ENCODE measurements around the gene FAM219B.

The FAM219B gene

GRCh38 chr15:74873036-74873755, 33.5 kb downstream of the FAM219B start, which contains the start of gene SCAMP2:
Gene SCAMP2, minus strand, starts transcription at chr15:74873365. Its CDS starts 110 bp downstream, at chr15:74873255.
- DNase-seq (ENCODE audit: low spot score): peak; percentile 93

DNA sequence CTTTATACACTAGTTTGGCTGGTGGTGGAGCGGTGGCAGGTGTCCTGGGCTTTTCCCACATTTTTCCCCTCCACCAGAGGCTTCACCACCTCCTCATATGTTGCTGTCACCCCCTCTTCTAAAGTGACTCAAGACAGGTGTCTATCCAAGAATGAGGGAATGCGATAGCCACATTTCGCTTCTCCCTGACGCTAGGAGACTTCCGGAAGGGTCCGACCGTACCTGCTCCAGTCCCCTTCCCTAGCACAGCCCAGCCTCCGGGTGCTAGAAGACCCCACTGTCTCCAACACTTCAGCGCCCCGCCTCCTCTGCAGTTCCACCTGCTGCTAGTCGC, 34.0 kb downstream of the FAM219B start:
- no peak for DNase-seq (ENCODE audit: low spot score)

- peak; percentile 20 for DNase-seq (ENCODE audit: low spot score)
These were observed 36.0 kb downstream of the FAM219B start for GRCh38 chr15:74870436-74871215.

DNA sequence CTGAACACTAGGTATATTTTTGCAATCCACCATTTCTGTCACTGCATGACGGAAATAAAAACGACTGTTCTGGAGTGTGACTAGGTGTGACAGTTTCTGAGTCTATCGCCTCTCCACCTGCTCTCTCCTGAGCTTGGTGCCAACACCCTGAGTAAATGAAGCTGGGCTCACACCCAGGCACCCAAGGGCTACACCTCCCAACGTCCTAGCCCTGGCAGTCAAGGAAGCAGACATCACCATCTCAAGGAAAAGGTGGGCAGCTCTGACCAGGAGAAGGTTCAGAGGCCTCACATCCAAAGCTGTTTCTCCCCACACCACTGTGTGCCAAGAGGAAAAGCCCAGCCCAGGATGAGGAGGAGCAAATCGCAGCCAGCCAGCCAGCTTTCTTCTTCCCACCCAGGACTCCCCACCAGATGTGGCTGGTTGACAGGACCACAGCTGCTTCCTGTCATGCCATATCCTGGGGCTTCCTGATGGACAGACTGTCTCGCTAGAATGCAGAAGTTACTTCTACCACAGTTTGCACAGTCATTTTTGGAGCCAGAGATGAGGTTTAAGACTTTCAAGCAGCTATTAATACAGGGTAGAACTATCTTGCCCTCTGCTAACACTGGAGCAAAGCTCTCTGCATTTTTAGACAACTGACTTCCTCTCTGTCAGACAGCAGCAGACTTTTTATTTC, 36.8 kb downstream of the FAM219B start:
- no peak for DNase-seq (ENCODE audit: low spot score)

DNA sequence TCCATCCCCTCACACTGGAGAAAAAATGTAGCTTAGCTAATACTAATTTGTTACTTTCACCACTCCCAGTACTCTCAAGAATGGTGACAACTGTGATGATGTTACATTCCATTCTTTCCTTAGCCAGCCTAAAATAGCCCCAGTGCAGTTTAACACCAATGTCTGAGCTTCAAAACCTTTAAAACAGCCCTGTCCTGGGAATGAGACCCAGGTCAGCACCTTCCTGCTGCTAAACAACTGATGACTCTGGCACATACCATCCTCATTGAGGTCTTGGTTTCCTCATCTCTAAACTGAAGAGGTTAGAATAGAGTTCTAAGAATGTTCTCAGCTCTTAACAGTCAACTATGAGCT, 37.3 kb downstream of the FAM219B start:
- no peak for DNase-seq (ENCODE audit: low spot score)

GRCh38 chr15:74868059-74868458, 38.6 kb downstream of the FAM219B start:
- peak; percentile 87 for DNase-seq (ENCODE audit: low spot score)

GRCh38 chr15:74867466-74868038, 39.1 kb downstream of the FAM219B start:
- no peak for DNase-seq (ENCODE audit: low spot score)

- DNase-seq (ENCODE audit: low spot score): peak; percentile 88
These were observed 40.6 kb downstream of the FAM219B start for GRCh38 chr15:74866090-74866489.

DNA sequence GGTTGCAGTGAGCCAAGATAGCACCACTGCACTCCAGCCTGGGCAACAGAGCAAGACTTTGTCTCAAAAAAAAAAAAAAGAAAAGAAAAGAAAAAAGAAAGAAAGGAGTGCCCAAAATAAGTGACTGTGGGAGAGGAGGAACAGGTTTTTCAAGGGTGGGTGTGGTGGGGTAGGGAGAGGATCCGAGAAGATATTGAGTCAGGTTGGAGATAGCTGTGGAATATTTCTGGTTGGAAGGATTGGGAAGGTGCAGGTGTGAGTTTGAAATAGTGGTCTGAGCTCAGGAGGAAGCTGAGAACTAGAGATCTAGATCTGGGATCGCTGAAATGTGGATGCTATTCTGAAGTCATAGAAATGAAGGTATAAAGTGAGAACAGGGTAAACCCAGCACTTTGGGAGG, 41.3 kb downstream of the FAM219B start:
- no peak for DNase-seq (ENCODE audit: low spot score)

DNA sequence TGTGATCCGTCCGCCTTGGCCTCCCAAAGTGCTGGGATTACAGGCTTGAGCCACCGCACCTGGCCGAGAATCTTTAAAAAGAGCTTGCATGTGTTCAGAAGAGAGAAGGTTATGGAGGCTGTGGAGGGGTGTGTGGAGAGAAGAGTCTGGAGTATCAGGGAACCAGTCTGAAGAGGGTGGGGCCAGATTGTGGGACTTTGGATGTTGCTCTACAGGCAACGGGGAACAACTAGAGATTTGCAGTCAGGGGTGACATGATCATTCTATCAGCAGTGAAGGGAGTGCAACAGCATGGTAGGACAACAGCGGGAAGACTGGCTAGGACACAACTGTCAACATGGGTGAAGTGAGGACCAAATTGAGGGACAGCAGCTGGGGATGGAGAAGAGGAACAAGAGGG, 42.4 kb downstream of the FAM219B start:
- DNase-seq (ENCODE audit: low spot score): no peak

DNA sequence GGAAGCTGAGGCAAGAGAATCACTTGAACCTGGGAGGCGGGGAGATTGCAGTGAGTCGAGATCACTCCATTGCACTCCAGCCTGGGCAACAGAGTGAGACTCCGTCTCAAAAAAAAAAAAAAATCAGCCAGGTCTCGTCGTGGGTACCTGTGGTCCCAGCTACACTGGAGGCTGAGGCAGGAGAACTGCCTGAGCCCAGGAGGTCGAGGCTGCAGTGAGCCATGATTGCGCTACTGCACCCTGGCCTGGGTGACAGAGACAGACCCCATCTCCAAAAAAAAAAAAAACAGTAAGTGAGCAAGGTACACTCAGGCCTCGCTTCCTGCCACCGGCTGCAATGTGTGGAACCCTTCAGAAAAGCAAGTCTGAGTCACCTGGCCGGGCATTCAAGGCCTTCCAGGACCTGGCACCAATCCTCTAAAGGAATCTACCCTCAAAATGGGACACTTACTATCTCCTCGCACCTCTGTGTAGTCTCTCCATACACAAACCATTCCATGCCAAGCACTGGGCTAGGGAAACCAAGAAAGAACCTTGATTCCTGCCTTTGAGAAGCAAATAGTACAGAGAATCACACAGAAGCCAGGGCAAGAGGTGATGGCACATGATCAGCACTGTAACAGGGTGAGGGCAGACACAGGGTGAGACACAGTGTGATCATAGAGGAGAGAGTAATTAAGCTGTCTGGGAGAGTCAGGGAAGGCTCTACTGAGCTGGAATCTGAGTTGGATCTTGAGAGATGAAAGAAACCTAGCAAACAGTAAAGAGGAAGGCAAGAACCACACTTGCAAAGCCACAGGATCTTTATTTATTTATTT, 43.2 kb downstream of the FAM219B start:
- peak; percentile 88 for DNase-seq (ENCODE audit: low spot score)

- DNase-seq (ENCODE audit: low spot score): no peak
These were observed 48.3 kb downstream of the FAM219B start for GRCh38 chr15:74858369-74858740.

- no peak for DNase-seq (ENCODE audit: low spot score)
These were observed 48.8 kb downstream of the FAM219B start for GRCh38 chr15:74857671-74858368.

DNA sequence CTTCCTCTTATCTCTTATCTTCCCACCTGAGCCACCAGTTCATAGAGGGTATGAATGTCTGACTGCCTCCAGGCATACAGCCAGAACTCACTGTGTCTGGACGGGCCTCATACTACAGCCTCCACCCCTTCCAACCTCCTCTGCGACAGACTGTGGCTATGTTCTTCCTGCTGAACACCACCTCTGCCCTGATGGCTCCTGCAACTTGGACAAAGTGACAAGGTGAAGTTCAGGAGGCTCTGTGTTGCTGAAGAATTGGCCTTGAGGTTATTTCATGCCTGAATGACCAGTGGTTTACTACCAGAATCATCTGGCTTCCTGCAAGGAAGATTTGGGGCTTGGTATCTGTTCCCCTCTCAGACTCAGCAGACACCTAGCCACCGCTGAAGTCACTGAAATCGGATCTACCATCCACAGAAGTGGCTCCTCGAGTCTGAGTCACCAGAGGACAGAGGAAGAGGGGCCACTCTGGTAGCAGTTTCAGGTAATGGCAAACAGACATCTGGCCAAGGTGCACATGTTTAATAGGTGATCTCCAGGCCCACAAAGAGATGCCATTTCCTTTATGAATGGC, 49.5 kb downstream of the FAM219B start:
- DNase-seq (ENCODE audit: low spot score): peak; percentile 79

GRCh38 chr15:74856537-74856936, 50.1 kb downstream of the FAM219B start:
- DNase-seq (ENCODE audit: low spot score): no peak

DNA sequence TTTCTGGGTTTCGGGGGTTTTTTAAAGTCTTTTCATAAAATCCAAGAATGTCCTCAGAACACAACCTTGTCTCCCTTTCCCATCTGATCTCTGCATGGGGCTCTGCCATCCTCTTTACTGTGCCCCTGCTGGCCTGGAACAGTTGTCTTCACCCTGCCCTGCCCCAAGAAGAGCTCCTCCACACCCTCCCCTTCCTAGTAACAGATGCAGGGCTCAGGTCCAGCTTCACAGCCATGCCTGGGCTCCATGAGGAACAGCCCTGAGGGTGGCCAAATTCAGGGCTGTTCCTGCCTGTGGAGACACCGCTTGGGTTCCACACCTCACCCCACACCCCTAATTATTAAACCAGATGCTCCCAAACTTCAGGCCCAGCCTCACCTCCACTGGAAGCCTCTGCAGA, 50.8 kb downstream of the FAM219B start:
- no peak for DNase-seq (ENCODE audit: low spot score)

- DNase-seq (ENCODE audit: low spot score): no peak
These were observed 52.1 kb downstream of the FAM219B start for GRCh38 chr15:74854453-74855022.

GRCh38 chr15:74851960-74852359, 54.7 kb downstream of the FAM219B start:
- no peak for DNase-seq (ENCODE audit: low spot score)

DNA sequence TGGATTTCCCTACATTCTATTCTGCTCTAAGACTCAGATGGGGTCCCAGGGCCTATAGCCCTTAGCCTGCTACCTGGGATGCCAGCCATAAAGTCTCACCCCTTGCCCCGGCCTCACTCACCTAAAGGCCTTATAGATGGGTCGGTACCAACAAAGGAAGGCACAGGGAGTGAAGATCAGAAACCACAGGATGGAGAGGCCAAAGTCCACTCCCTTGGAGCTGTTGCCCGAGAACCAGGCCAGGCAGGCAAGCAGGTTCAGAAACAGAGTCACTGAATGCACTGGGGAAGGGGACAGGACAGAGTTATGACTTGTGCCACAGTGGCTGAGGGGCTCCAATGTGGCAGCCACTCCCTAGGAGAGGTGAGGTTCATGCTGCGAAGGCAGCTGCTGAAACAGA, 56.3 kb downstream of the FAM219B start:
- no peak for DNase-seq (ENCODE audit: low spot score)

Data from kidney tubule cell (primary cell).